H1 (cell line): Measurements from ENCODE around the gene ADRM1. TPM values are rescaled to one million over a fixed set of nuclear protein-coding genes. Genes with fewer than 3 reads are reported as not detected.

Source experiments
- CTCF ChIA-PET: fragments of 300-600 bp; sonication (Branson Sonifier 250); formaldehyde crosslinking; loops from one replicate; lab custom pipeline; 2021; ENCODE audit not compliant: partially characterized antibody; lab: Charles Lee
- POLR2A ChIA-PET: fragments of 300-600 bp; sonication (Branson Sonifier 250); formaldehyde crosslinking; loops from one replicate; lab custom pipeline; 2021; ENCODE audit warnings: inconsistent platforms; ENCODE audit not compliant: partially characterized antibody; lab: Charles Lee
- DNase-seq, 2 experiments: peaks; one replicate each; pipeline versions ENCODE4 v3.0.0 to v3.0.0-alpha.2; 2010 to 2022; ENCODE audit warnings: low spot score in 2 of 2, low read depth in 1 of 2, mixed read lengths in 1 of 2
- FAIRE-seq: peaks from 2 replicates; lab custom pipeline; 2011; peaks lifted over from hg19 to GRCh38; lab: Jason Lieb, UNC
- H2AFZ ChIP-seq: 2 replicates; pipeline ENCODE4 v1.8.1; 2012; ENCODE audit warnings: low read length, inconsistent platforms
- H2AK5ac ChIP-seq: 2 replicates; pipeline ENCODE4 v1.6.1; 2013; ENCODE audit warnings: low read depth, low read length
- H2BK120ac ChIP-seq: replicated peaks from 2 replicates; pipeline ENCODE3; 2013; ENCODE audit warnings: low read depth, low read length, inconsistent platforms
- H2BK12ac ChIP-seq: 2 replicates; pipeline ENCODE4 v1.6.1; 2013; ENCODE audit warnings: low read depth, low read length
- H2BK15ac ChIP-seq: 2 replicates; pipeline ENCODE4 v1.6.1; 2013; ENCODE audit warnings: low read length
- H2BK20ac ChIP-seq: 2 replicates; pipeline ENCODE4 v1.6.1; 2013; ENCODE audit warnings: low read length
- H2BK5ac ChIP-seq: 2 replicates; pipeline ENCODE4 v1.6.1; 2013; ENCODE audit warnings: low read depth, low read length
- H3K14ac ChIP-seq: 2 replicates; pipeline ENCODE4 v1.6.1; 2013; ENCODE audit warnings: inconsistent platforms; ENCODE audit not compliant: insufficient read length
- H3K18ac ChIP-seq: 2 replicates; pipeline ENCODE4 v1.6.1; 2013; ENCODE audit warnings: low read length; ENCODE audit errors: extremely low read depth
- H3K23ac ChIP-seq: 2 replicates; pipeline ENCODE4 v1.6.1; 2013; ENCODE audit warnings: inconsistent platforms; ENCODE audit not compliant: insufficient read length
- H3K23me2 ChIP-seq: 2 replicates; pipeline ENCODE4 v1.6.1; 2013; ENCODE audit warnings: low read depth, low read length
- H3K27ac ChIP-seq: 2 replicates; pipeline ENCODE4 v1.6.1; 2011; ENCODE audit warnings: low read depth, low read length, inconsistent platforms
- H3K27me3 ChIP-seq, 4 experiments: replicated peaks in 1 of 4; 1 replicate in 1 of 4; 2 replicates in 3 of 4; pipeline versions ENCODE4 v1.6.1 to v1.8.1; 2011 to 2013; ENCODE audit warnings: low read length in 3 of 4, mild to moderate bottlenecking in 3 of 4, inconsistent platforms in 2 of 4, mixed read lengths in 2 of 4, moderate library complexity in 1 of 4; ENCODE audit not compliant: control insufficient read depth in 3 of 4, insufficient read depth in 3 of 4; ENCODE audit errors: extremely low read depth in 1 of 4
- H3K36me3 ChIP-seq, 4 experiments: 2 replicates each; pipeline versions ENCODE4 v1.6.1 to v1.8.1; 2011 to 2013; ENCODE audit warnings: mild to moderate bottlenecking in 4 of 4, low read length in 3 of 4, moderate library complexity in 2 of 4, control low read depth in 1 of 4, inconsistent platforms in 1 of 4; ENCODE audit not compliant: insufficient read depth in 4 of 4, control insufficient read depth in 2 of 4
- H3K4ac ChIP-seq: replicated peaks from 2 replicates; pipeline ENCODE3; 2013; ENCODE audit warnings: low read length, low read depth, mixed read lengths, inconsistent platforms; ENCODE audit not compliant: insufficient read length
- H3K4me1 ChIP-seq, 4 experiments: replicated peaks in 1 of 4; 1 replicate in 1 of 4; 2 replicates in 3 of 4; pipeline versions ENCODE4 v1.6.1 to v1.8.1; 2011 to 2013; ENCODE audit warnings: low read length in 3 of 4, inconsistent platforms in 2 of 4, mixed read lengths in 1 of 4; ENCODE audit not compliant: insufficient read depth in 4 of 4, control insufficient read depth in 3 of 4
- H3K4me2 ChIP-seq, 2 experiments: 2 replicates each; pipeline versions ENCODE4 v1.6.1 to v1.8.1; 2011 to 2013; ENCODE audit warnings: low read depth in 2 of 2, low read length in 2 of 2, control low read depth in 1 of 2, inconsistent platforms in 1 of 2, mild to moderate bottlenecking in 1 of 2; ENCODE audit not compliant: insufficient read depth in 1 of 2
- H3K4me3 ChIP-seq, 4 experiments: fragments of 200-600, 300-600 bp in 1 of 4; sonication (generic), shearing (Covaris generic), sonication (Bioruptor Twin) in 1 of 4; 2 replicates each; pipeline versions ENCODE4 v1.5.1 to v1.8.1; 2011 to 2016; ENCODE audit warnings: low read length in 4 of 4, low read depth in 3 of 4, control low read depth in 2 of 4, inconsistent platforms in 2 of 4, mild to moderate bottlenecking in 2 of 4, mixed read lengths in 1 of 4, moderate library complexity in 1 of 4; ENCODE audit not compliant: insufficient read depth in 2 of 4; ENCODE audit errors: extremely low read depth in 1 of 4
- H3K56ac ChIP-seq: replicated peaks from 2 replicates; pipeline ENCODE3; 2013; ENCODE audit warnings: low read depth, mild to moderate bottlenecking, mixed read lengths, low read length, inconsistent platforms; ENCODE audit not compliant: insufficient read length
- H3K79me1 ChIP-seq: 2 replicates; pipeline ENCODE4 v1.6.1; 2013; ENCODE audit warnings: low read depth, low read length, control low read depth
- H3K79me2 ChIP-seq, 2 experiments: 2 replicates each; pipeline versions ENCODE4 v1.6.1 to v1.8.1; 2012 to 2013; ENCODE audit warnings: low read length in 2 of 2, mild to moderate bottlenecking in 2 of 2, inconsistent platforms in 1 of 2; ENCODE audit not compliant: insufficient read depth in 2 of 2, control insufficient read depth in 1 of 2
- H3K9ac ChIP-seq, 4 experiments: replicated peaks in 1 of 4; 1 replicate in 1 of 4; 2 replicates in 3 of 4; pipeline versions ENCODE4 v1.6.1 to v1.8.1; 2011 to 2013; ENCODE audit warnings: low read depth in 3 of 4, low read length in 3 of 4, control low read depth in 2 of 4, mild to moderate bottlenecking in 2 of 4, moderate library complexity in 2 of 4, inconsistent platforms in 1 of 4; ENCODE audit errors: extremely low read depth in 1 of 4
- H3K9me3 ChIP-seq, 2 experiments: 2 replicates each; pipeline versions ENCODE4 v1.6.1 to v1.8.1; 2012 to 2013; ENCODE audit warnings: mild to moderate bottlenecking in 2 of 2, moderate library complexity in 2 of 2, control low read depth in 1 of 2, inconsistent platforms in 1 of 2, low read depth in 1 of 2, low read length in 1 of 2, mixed read lengths in 1 of 2; ENCODE audit not compliant: insufficient read depth in 2 of 2
- H4K20me1 ChIP-seq, 2 experiments: replicated peaks in 1 of 2; 2 replicates each; pipeline versions ENCODE3 to v1.8.1; 2011 to 2013; ENCODE audit warnings: inconsistent platforms in 2 of 2, low read length in 2 of 2, mild to moderate bottlenecking in 1 of 2; ENCODE audit not compliant: insufficient read depth in 2 of 2, control insufficient read depth in 1 of 2
- H4K5ac ChIP-seq: 2 replicates; pipeline ENCODE4 v1.6.1; 2013; ENCODE audit warnings: low read length, low read depth, mixed read lengths, inconsistent platforms; ENCODE audit not compliant: insufficient read length
- H4K8ac ChIP-seq: 2 replicates; pipeline ENCODE4 v1.8.0; 2013; ENCODE audit warnings: mild to moderate bottlenecking, moderate library complexity, low read length, inconsistent platforms; ENCODE audit not compliant: insufficient read depth; ENCODE audit errors: extremely low read depth
- H4K91ac ChIP-seq: replicated peaks from 2 replicates; pipeline ENCODE3; 2013; ENCODE audit warnings: low read length, mixed read lengths, inconsistent platforms; ENCODE audit not compliant: insufficient read length
- CHD1 ChIP-seq: IDR thresholded peaks from 2 replicates; pipeline ENCODE4 v1.6.1; 2012; ENCODE audit warnings: low read depth, low read length, improper control_type of control experiment
- TAF7 ChIP-seq: optimal IDR thresholded peaks from 2 replicates; pipeline ENCODE3; 2011; ENCODE audit warnings: low read depth, mild to moderate bottlenecking, inconsistent platforms, low read length, moderate library complexity, borderline replicate concordance
- WGBS, 2 experiments: shearing (Covaris generic) in 1 of 2; methylation state at CpG; one replicate each; pipeline versions ENCODE4 v1.1.6 to v1.1.7; 2013 to 2015; ENCODE audit warnings: low lambda C conversion rate in 2 of 2, mixed read lengths in 2 of 2, inconsistent platforms in 1 of 2, low coverage in 1 of 2, missing lambda C conversion rate in 1 of 2; ENCODE audit not compliant: insufficient replicate concordance in 2 of 2, insufficient coverage in 1 of 2, insufficient read length in 1 of 2; ENCODE audit errors: extremely low coverage in 1 of 2, missing lambda C conversion rate in 1 of 2; 5-methylcytosine and 5-hydroxymethylcytosine counted together
- polyA plus RNA-seq, 7 experiments: library from polyadenylated mRNA; depleted of rRNA in 3 of 7; stranded (reverse) in 5 of 7; unstranded in 2 of 7; fragments of >200 nt in 5 of 7; fragments of 200-250 nt in 2 of 7; gene quantifications; 1 replicate in 5 of 7; 2 replicates in 1 of 7; 4 replicates in 1 of 7; pipeline versions ENCODE4 v1.2.1 to v1.2.3, GENCODE V29; 2011 to 2013; ENCODE audit warnings: missing spikeins in 2 of 7, mixed read lengths in 2 of 7
- total RNA-seq: library from RNA; stranded (reverse); fragmentation: NEBNext Ultra II Directional; extraction: Animal tissue kit (Norgen Biotek cat#: 25700); gene quantifications from 2 replicates; pipeline ENCODE4 v1.2.1, GENCODE V29; 2021

Gene ADRM1
- total and polyA plus RNA-seq, 2 of the 8 experiments (the other 6 are each of a cell fraction or from before 2014, with no cell fraction given), result 126 to 214 TPM

DNA sequence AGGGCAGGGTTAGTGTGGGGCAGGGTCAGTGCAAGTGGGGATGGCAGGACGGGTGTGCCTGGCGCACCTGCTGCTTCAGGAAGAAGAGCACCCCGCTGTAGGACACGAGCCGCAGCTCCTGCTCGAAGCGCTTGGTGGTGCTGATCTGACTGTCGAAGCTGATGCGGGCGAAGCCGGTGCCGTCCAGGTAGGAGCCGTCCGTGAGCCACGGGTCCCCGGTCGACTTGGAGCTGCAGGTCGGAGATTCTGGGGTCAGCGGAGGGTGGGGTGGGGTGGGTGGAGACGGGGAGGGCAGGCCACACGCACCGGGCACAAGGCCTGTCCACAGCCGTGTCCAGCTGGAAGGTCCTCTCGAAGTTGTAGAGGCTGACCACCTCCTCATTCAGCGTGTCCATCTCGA lies 10.2 kb downstream of the ADRM1 start:
- H3K23me2 ChIP-seq, result no peaks in the 10 kb centered on the region
- peaks cover under 1 to 17% of the 10 kb centered on the region in 2 experiments for H4K20me1 ChIP-seq
- no peak overlapping the region for H2BK120ac ChIP-seq
- H2BK20ac ChIP-seq, result no peak overlapping the region
- H4K5ac ChIP-seq, result no peak overlapping the region
- H3K27me3 ChIP-seq, result no peaks in the 10 kb centered on the region
- no peaks in the 10 kb centered on the region for H3K79me1 ChIP-seq
- CTCF ChIA-PET, result interaction anchor here (1.2 to 1.4 kb wide), 3 partner anchors 12 to 57 kb away, joined by 3 to 4 read pairs (median 4); no protein-coding TSS in a partner anchor
- no peak overlapping the region for H3K9ac ChIP-seq
- H3K27ac ChIP-seq, result no peak overlapping the region
- H3K79me2 ChIP-seq, result no peaks in the 10 kb centered on the region; a peak in 1 of 4 replicates
- H2AK5ac ChIP-seq, result no peak overlapping the region
- no peak overlapping the region for H3K4me3 ChIP-seq
- no peak overlapping the region for H2BK12ac ChIP-seq
- POLR2A ChIA-PET, result interaction anchor here (1.0 to 11.7 kb wide), 3 partner anchors 9 to 75 kb away, joined by 5 to 151 read pairs (median 96); partner anchors contain the start of gene RPS21
- H3K36me3 ChIP-seq, result peaks cover 44 to 93% (median 77%) of the 10 kb centered on the region in 4 experiments
- H3K4ac ChIP-seq, result no peak overlapping the region
- no peak for DNase-seq
- 99% methylated on average over 18 of the region's 26 CpGs; no CpG with 5 or more reads in 1 of the 2 experiments for WGBS, 2 experiments
- no peak overlapping the region for H3K56ac ChIP-seq
- no peak overlapping the region for H3K14ac ChIP-seq
- H2BK5ac ChIP-seq, result no peak overlapping the region
- H3K4me2 ChIP-seq, result no peak overlapping the region
- H3K9me3 ChIP-seq, result peaks cover 0 to 11% of the 10 kb centered on the region in 2 experiments; a peak in 2 of 4 replicates
- H4K91ac ChIP-seq, result no peak overlapping the region
- no peak overlapping the region for H2BK15ac ChIP-seq
- H4K8ac ChIP-seq, result no peak overlapping the region
- no peaks in the 10 kb centered on the region for H3K4me1 ChIP-seq
- FAIRE-seq, result no peak
- H3K18ac ChIP-seq, result no peak overlapping the region
- no peak overlapping the region for H2AFZ ChIP-seq
- H3K23ac ChIP-seq, result no peak overlapping the region
- TF ChIP-seq TAF7, result no peak
- no peak for TF ChIP-seq CHD1
